CD4-positive, CD25-positive, alpha-beta regulatory T cell (primary cell): Measurements from ENCODE around the gene PCK1. TPM values are rescaled to one million over a fixed set of nuclear protein-coding genes. Genes with fewer than 3 reads are reported as not detected.

Experiments used
- ATAC-seq, 2 donors: fragments of 150-1000 bp; cut with Tn5 transposase; one replicate each; pipeline ENCODE4 v1.10.0; 2021; ENCODE audit warnings: low read depth in 2 of 2, moderate number of reproducible peaks in 2 of 2, moderate library complexity in 1 of 2
- DNase-seq, 3 donors: peaks; one replicate each; pipeline versions ENCODE4 v3.0.0 to v3.0.0-alpha.2; 2012 to 2022; ENCODE audit warnings: mixed read lengths in 1 of 3
- H3K27ac ChIP-seq: one replicate; pipeline ENCODE4 v1.7.0; 2013; ENCODE audit warnings: mild to moderate bottlenecking, low read length; ENCODE audit not compliant: insufficient read depth, poor library complexity, severe bottlenecking
- H3K27me3 ChIP-seq: one replicate; pipeline ENCODE4 v1.7.0; 2013; ENCODE audit warnings: low read length; ENCODE audit not compliant: control insufficient read depth, insufficient read depth
- H3K36me3 ChIP-seq: one replicate; pipeline ENCODE4 v1.7.0; 2013; ENCODE audit warnings: mild to moderate bottlenecking, low read length, moderate library complexity; ENCODE audit not compliant: control insufficient read depth, insufficient read depth
- H3K4me1 ChIP-seq: 2 replicates; pipeline ENCODE4 v1.7.0; 2013; ENCODE audit warnings: mild to moderate bottlenecking, low read length; ENCODE audit not compliant: insufficient read depth, control insufficient read depth, poor library complexity, severe bottlenecking
- H3K4me3 ChIP-seq: one replicate; pipeline ENCODE4 v1.7.0; 2013; ENCODE audit warnings: low read depth, mild to moderate bottlenecking, low read length, moderate library complexity
- H3K9me3 ChIP-seq, 2 experiments: 1 replicate in 1 of 2; 2 replicates in 1 of 2; pipeline ENCODE4 v1.7.0; 2013; ENCODE audit warnings: low read length in 2 of 2, mild to moderate bottlenecking in 1 of 2, moderate library complexity in 1 of 2; ENCODE audit not compliant: control insufficient read depth in 2 of 2
- H3K27ac Mint-ChIP-seq, 3 donors: one replicate each; pipeline ENCODE4 v1.8.0; 2020 to 2022; ENCODE audit warnings: mild to moderate bottlenecking in 3 of 3, mixed read lengths in 3 of 3, moderate library complexity in 2 of 3
- H3K27me3 Mint-ChIP-seq: one replicate; pipeline ENCODE4 v1.8.0; 2022; ENCODE audit warnings: mild to moderate bottlenecking, mixed read lengths
- H3K36me3 Mint-ChIP-seq: one replicate; pipeline ENCODE4 v1.8.0; 2020; ENCODE audit warnings: mixed read lengths
- H3K4me1 Mint-ChIP-seq, 4 donors: one replicate each; pipeline ENCODE4 v1.8.0; 2020 to 2022; ENCODE audit warnings: mixed read lengths in 4 of 4, mild to moderate bottlenecking in 1 of 4
- H3K4me3 Mint-ChIP-seq, 4 donors: one replicate each; pipeline ENCODE4 v1.8.0; 2020 to 2022; ENCODE audit warnings: mild to moderate bottlenecking in 4 of 4, mixed read lengths in 4 of 4, moderate library complexity in 3 of 4
- H3K9me3 Mint-ChIP-seq, 7 donors: one replicate each; pipeline ENCODE4 v1.8.0; 2020 to 2022; ENCODE audit warnings: mixed read lengths in 7 of 7, mild to moderate bottlenecking in 3 of 7, moderate library complexity in 2 of 7
- polyA plus RNA-seq, 4 donors: library from polyadenylated mRNA; unstranded; fragments of 300-500 nt; fragmentation: Illumina TruSeq; gene quantifications; one replicate each; pipeline ENCODE4 v1.2.3, GENCODE V29; 2021
- total RNA-seq: library from RNA; stranded (reverse); gene quantifications from one replicate; pipeline ENCODE4 v1.2.3, GENCODE V29; 2022

The PCK1 gene
- total and polyA plus RNA-seq, 5 donors from 2014 or later, result not detected

- H3K27me3 Mint-ChIP-seq, result peaks cover 2% of the 10 kb centered on the region
- no peaks in the 10 kb centered on the region for H3K36me3 Mint-ChIP-seq
- Histone ChIP-seq H3K27me3 (peaks cover 2% of the 10 kb centered on the region), H3K36me3 (no peaks in the 10 kb centered on the region), H3K4me3 (no peak overlapping the region), H3K4me1 (no peaks in the 10 kb centered on the region), H3K9me3 (no peaks in the 10 kb centered on the region), H3K27ac (no peak overlapping the region)
- no peak for ATAC-seq
- H3K4me3 Mint-ChIP-seq, result no peak overlapping the region
- DNase-seq, result no peak
- H3K27ac Mint-ChIP-seq, result no peak overlapping the region
- no peaks in the 10 kb centered on the region for H3K4me1 Mint-ChIP-seq
- no peaks in the 10 kb centered on the region for H3K9me3 Mint-ChIP-seq
These were observed 1.6 kb upstream of the PCK1 start for GRCh38 chr20:57559289-57559634.

- no peak for DNase-seq
These were observed 1.0 kb upstream of the PCK1 start for GRCh38 chr20:57559658-57560553.

GRCh38 chr20:57561356-57562279 is 708 bp downstream of the PCK1 start:
- Histone ChIP-seq H3K4me1 (no peaks in the 10 kb centered on the region), H3K27me3 (no peaks in the 10 kb centered on the region), H3K36me3 (no peaks in the 10 kb centered on the region), H3K9me3 (no peaks in the 10 kb centered on the region), H3K27ac (no peak overlapping the region), H3K4me3 (no peak overlapping the region)
- Mint-ChIP-seq H3K4me3 (no peak overlapping the region), H3K9me3 (no peaks in the 10 kb centered on the region), H3K27me3 (peaks cover 6% of the 10 kb centered on the region), H3K4me1 (no peaks in the 10 kb centered on the region), H3K27ac (no peak overlapping the region), H3K36me3 (no peaks in the 10 kb centered on the region)
- ATAC-seq (no peak), DNase-seq (no peak)

More at GRCh38 chr20:57559658-57560553, 1.0 kb upstream of the PCK1 start:
- peaks cover 2% of the 10 kb centered on the region for H3K27me3 ChIP-seq
- Mint-ChIP-seq H3K36me3 (no peaks in the 10 kb centered on the region), H3K27ac (no peak overlapping the region), H3K4me1 (no peaks in the 10 kb centered on the region), H3K27me3 (peaks cover under 1% of the 10 kb centered on the region), H3K9me3 (no peaks in the 10 kb centered on the region), H3K4me3 (no peak overlapping the region)
- no peak overlapping the region for H3K4me3 ChIP-seq
- no peaks in the 10 kb centered on the region for H3K9me3 ChIP-seq
- H3K36me3 ChIP-seq, result no peaks in the 10 kb centered on the region
- no peak for ATAC-seq
- no peak overlapping the region for H3K27ac ChIP-seq
- H3K4me1 ChIP-seq, result no peaks in the 10 kb centered on the region

- no peaks in the 10 kb centered on the region for H3K9me3 Mint-ChIP-seq
- H3K4me1 ChIP-seq, result no peaks in the 10 kb centered on the region
- no peaks in the 10 kb centered on the region for H3K4me1 Mint-ChIP-seq
- H3K4me3 ChIP-seq, result no peak overlapping the region
- no peaks in the 10 kb centered on the region for H3K27me3 ChIP-seq
- no peak overlapping the region for H3K4me3 Mint-ChIP-seq
- no peak overlapping the region for H3K27ac ChIP-seq
- DNase-seq (no peak), ATAC-seq (no peak)
- no peaks in the 10 kb centered on the region for H3K36me3 Mint-ChIP-seq
- H3K27me3 Mint-ChIP-seq, result peaks cover 6% of the 10 kb centered on the region
- no peak overlapping the region for H3K27ac Mint-ChIP-seq
- H3K36me3 ChIP-seq, result no peaks in the 10 kb centered on the region
- no peaks in the 10 kb centered on the region for H3K9me3 ChIP-seq
These were observed 1.9 kb downstream of the PCK1 start for GRCh38 chr20:57562541-57563465.

- Histone ChIP-seq H3K4me1 (no peaks in the 10 kb centered on the region), H3K36me3 (no peaks in the 10 kb centered on the region), H3K4me3 (no peak overlapping the region), H3K9me3 (no peaks in the 10 kb centered on the region), H3K27ac (no peak overlapping the region), H3K27me3 (no peaks in the 10 kb centered on the region)
- no peak for ATAC-seq
- no peak overlapping the region for H3K27ac Mint-ChIP-seq
- H3K9me3 Mint-ChIP-seq, result no peaks in the 10 kb centered on the region
- no peak overlapping the region for H3K4me3 Mint-ChIP-seq
- DNase-seq, result no peak
- no peaks in the 10 kb centered on the region for H3K36me3 Mint-ChIP-seq
- H3K27me3 Mint-ChIP-seq, result peaks cover 6% of the 10 kb centered on the region
- no peaks in the 10 kb centered on the region for H3K4me1 Mint-ChIP-seq
These were observed 2.6 kb downstream of the PCK1 start for GRCh38 chr20:57563522-57563921.

- H3K36me3 ChIP-seq, result no peaks in the 10 kb centered on the region
- Mint-ChIP-seq H3K36me3 (no peaks in the 10 kb centered on the region), H3K9me3 (no peaks in the 10 kb centered on the region), H3K4me3 (no peak overlapping the region), H3K27ac (no peak overlapping the region), H3K27me3 (peaks cover 6% of the 10 kb centered on the region), H3K4me1 (no peaks in the 10 kb centered on the region)
- ATAC-seq, result no peak
- H3K4me3 ChIP-seq, result no peak overlapping the region
- no peak overlapping the region for H3K27ac ChIP-seq
- no peak for DNase-seq
- no peaks in the 10 kb centered on the region for H3K4me1 ChIP-seq
- no peaks in the 10 kb centered on the region for H3K27me3 ChIP-seq
- no peaks in the 10 kb centered on the region for H3K9me3 ChIP-seq
These were observed 3.4 kb downstream of the PCK1 start for GRCh38 chr20:57564180-57564802.
